IMR-90 (cell line): Measurements from ENCODE around the gene FAM110D. TPM values are rescaled to one million over a fixed set of nuclear protein-coding genes. Genes with fewer than 3 reads are reported as not detected.

Source experiments
- ATAC-seq: fragments of 200-7000 bp; cut with Tn5 transposase; 2 replicates; pipeline ENCODE4 v1.9.1; 2020; ENCODE audit warnings: low read depth, mild to moderate bottlenecking, moderate library complexity
- BruUV-seq: library from RNA; stranded (reverse); fragments of 400-500 nt; replicated peaks from 2 replicates; lab custom pipeline; 2021; lab: Mats Ljungman, UMichigan
- CTCF ChIA-PET: fragments of 300-600 bp; formaldehyde crosslinking; extraction: SDS; loops from one replicate; lab custom pipeline; 2021; ENCODE audit warnings: antibody characterized with exemption; lab: Yijun Ruan, JAX
- POLR2A ChIA-PET: fragments of 300-600 bp; sonication (Branson Sonifier 250); formaldehyde crosslinking; loops from one replicate; lab custom pipeline; 2022; ENCODE audit warnings: antibody characterized with exemption; ENCODE audit not compliant: unreplicated experiment; lab: Charles Lee
- DNase-seq: peaks from one replicate; pipeline ENCODE4 v3.0.0; 2013
- H2AFZ ChIP-seq: replicated peaks from 2 replicates; pipeline ENCODE3; 2013; ENCODE audit warnings: low read length, mild to moderate bottlenecking; ENCODE audit not compliant: poor library complexity
- H2AK5ac ChIP-seq: 2 replicates; pipeline ENCODE4 v1.6.1; 2013; ENCODE audit warnings: low read depth, low read length, inconsistent platforms
- H2AK9ac ChIP-seq: replicated peaks from 2 replicates; pipeline ENCODE3; 2013; ENCODE audit warnings: mild to moderate bottlenecking, low read depth, low read length, moderate library complexity; ENCODE audit not compliant: poor library complexity
- H2BK120ac ChIP-seq: 2 replicates; pipeline ENCODE4 v1.6.1; 2013; ENCODE audit warnings: low read depth, low read length, inconsistent platforms
- H2BK15ac ChIP-seq: 3 replicates; pipeline ENCODE4 v1.6.1; 2013; ENCODE audit warnings: low read depth, low read length, inconsistent platforms
- H2BK20ac ChIP-seq: 2 replicates; pipeline ENCODE4 v1.6.1; 2013; ENCODE audit warnings: low read depth, mild to moderate bottlenecking, inconsistent platforms, low read length, moderate library complexity
- H2BK5ac ChIP-seq: 2 replicates; pipeline ENCODE4 v1.6.1; 2013; ENCODE audit warnings: mild to moderate bottlenecking, low read depth, low read length, inconsistent platforms; ENCODE audit not compliant: poor library complexity, severe bottlenecking
- H3K14ac ChIP-seq: replicated peaks from 2 replicates; pipeline ENCODE4 v1.6.1; 2013; ENCODE audit warnings: low read depth, low read length, inconsistent platforms
- H3K18ac ChIP-seq: 2 replicates; pipeline ENCODE4 v1.6.1; 2013; ENCODE audit warnings: low read depth, low read length, control low read depth
- H3K23ac ChIP-seq: 2 replicates; pipeline ENCODE4 v1.6.1; 2013; ENCODE audit warnings: low read depth, low read length, inconsistent platforms
- H3K27ac ChIP-seq: 2 replicates; pipeline ENCODE4 v1.5.1; 2013; ENCODE audit warnings: mild to moderate bottlenecking, control low read depth, low read length; ENCODE audit not compliant: insufficient read depth
- H3K27me3 ChIP-seq: 2 replicates; pipeline ENCODE4 v1.6.1; 2013; ENCODE audit warnings: low read length; ENCODE audit not compliant: control insufficient read depth, insufficient read depth
- H3K36me3 ChIP-seq: 2 replicates; pipeline ENCODE4 v1.6.1; 2013; ENCODE audit warnings: low read length, mixed read lengths; ENCODE audit not compliant: control insufficient read depth, insufficient read depth
- H3K4ac ChIP-seq: 2 replicates; pipeline ENCODE4 v1.6.1; 2013; ENCODE audit warnings: low read depth, low read length, inconsistent platforms
- H3K4me1 ChIP-seq: 2 replicates; pipeline ENCODE4 v1.6.1; 2013; ENCODE audit warnings: low read length, mixed read lengths; ENCODE audit not compliant: control insufficient read depth, insufficient read depth
- H3K4me2 ChIP-seq: 2 replicates; pipeline ENCODE4 v1.6.1; 2013; ENCODE audit warnings: low read depth, mild to moderate bottlenecking, control low read depth, low read length, moderate library complexity
- H3K4me3 ChIP-seq: 2 replicates; pipeline ENCODE4 v1.5.1; 2013; ENCODE audit warnings: low read depth, mild to moderate bottlenecking, control low read depth, low read length, moderate library complexity; ENCODE audit not compliant: insufficient read depth
- H3K56ac ChIP-seq: 2 replicates; pipeline ENCODE4 v1.6.1; 2013; ENCODE audit warnings: low read length, inconsistent platforms; ENCODE audit not compliant: insufficient read depth; ENCODE audit errors: extremely low read depth
- H3K79me1 ChIP-seq, 2 experiments: 2 replicates each; pipeline ENCODE4 v1.6.1; 2013; ENCODE audit warnings: low read length in 2 of 2, inconsistent platforms in 1 of 2, low read depth in 1 of 2
- H3K9ac ChIP-seq: 2 replicates; pipeline ENCODE4 v1.6.1; 2013; ENCODE audit warnings: low read depth, low read length, control low read depth
- H3K9me1 ChIP-seq: 2 replicates; pipeline ENCODE4 v1.6.1; 2013; ENCODE audit warnings: low read length, inconsistent platforms; ENCODE audit not compliant: insufficient read depth
- H3K9me3 ChIP-seq: 2 replicates; pipeline ENCODE4 v1.6.1; 2013; ENCODE audit warnings: low read length; ENCODE audit not compliant: control insufficient read depth, insufficient read depth
- H4K20me1 ChIP-seq: 2 replicates; pipeline ENCODE4 v1.6.1; 2013; ENCODE audit warnings: low read length, inconsistent platforms; ENCODE audit not compliant: insufficient read depth
- H4K5ac ChIP-seq: 2 replicates; pipeline ENCODE4 v1.6.1; 2013; ENCODE audit warnings: mild to moderate bottlenecking, low read depth, low read length, control low read depth
- H4K8ac ChIP-seq, 2 experiments: 2 replicates each; pipeline ENCODE4 v1.6.1; 2013; ENCODE audit warnings: low read depth in 2 of 2, low read length in 2 of 2, control low read depth in 1 of 2, inconsistent platforms in 1 of 2
- H4K91ac ChIP-seq: 2 replicates; pipeline ENCODE4 v1.6.1; 2013; ENCODE audit warnings: low read depth, low read length, inconsistent platforms; ENCODE audit not compliant: insufficient read depth
- BHLHE40 ChIP-seq: fragments of 150-350 bp; IDR thresholded peaks from 2 replicates; pipeline ENCODE4 v1.6.1; 2016; ENCODE audit warnings: mild to moderate bottlenecking, low read depth, low read length
- CEBPB ChIP-seq: IDR thresholded peaks from 2 replicates; pipeline ENCODE4 v1.6.1; 2012; ENCODE audit warnings: low read depth, low read length, improper control_type of control experiment
- CHD1 ChIP-seq: IDR thresholded peaks from 2 replicates; pipeline ENCODE4 v1.6.1; 2012; ENCODE audit warnings: low read depth, low read length, improper control_type of control experiment
- MAFK ChIP-seq: IDR thresholded peaks from 2 replicates; pipeline ENCODE4 v1.6.1; 2012; ENCODE audit warnings: low read depth, low read length, improper control_type of control experiment
- NFE2L2 ChIP-seq: fragments of 150-350 bp; IDR thresholded peaks from 2 replicates; pipeline ENCODE4 v1.6.1; 2016; ENCODE audit warnings: low read depth, mild to moderate bottlenecking, low read length
- RAD21 ChIP-seq: IDR thresholded peaks from 2 replicates; pipeline ENCODE4 v1.6.1; 2012; ENCODE audit warnings: low read length, improper control_type of control experiment
- USF2 ChIP-seq: fragments of 150-350 bp; IDR thresholded peaks from 2 replicates; pipeline ENCODE4 v1.6.1; 2017; ENCODE audit warnings: mild to moderate bottlenecking, antibody characterized with exemption, low read length, low read depth
- WGBS, 2 experiments: methylation state at CpG; one replicate each; pipeline versions ENCODE4 v1.1.5 to v1.1.7; 2013; ENCODE audit warnings: missing lambda C conversion rate in 2 of 2; ENCODE audit not compliant: insufficient read length in 1 of 2; ENCODE audit errors: extremely low coverage in 2 of 2; 5-methylcytosine and 5-hydroxymethylcytosine counted together
- dilution Hi-C: fragments of 300-500 bp; cut with HindIII; formaldehyde crosslinking; loops from one replicate; pipeline ENCODE4 v1.14.3; 2018; ENCODE audit warnings: low sequenced_read_pairs; ENCODE audit not compliant: unreplicated experiment
- in situ Hi-C: fragments of 300-500 bp; cut with MboI; formaldehyde crosslinking; loops from 3 replicates; pipeline ENCODE4 v1.14.3; 2019; ENCODE audit warnings: low sequenced_read_pairs, inconsistent platforms, mixed read lengths
- intact Hi-C: fragments of 100-400 bp; cut with micrococcal nuclease; formaldehyde crosslinking; loops from 2 replicates; pipeline ENCODE4 v1.10.0; 2022
- polyA plus RNA-seq, 3 experiments: library from polyadenylated mRNA; depleted of rRNA; stranded (reverse); fragments of >200 nt; gene quantifications; 2 replicates each; pipeline ENCODE4 v1.2.3, GENCODE V29; 2012; ENCODE audit warnings: low replicate concordance in 1 of 3
- total RNA-seq: library from RNA; depleted of rRNA; stranded (reverse); fragments of >200 nt; gene quantifications from 2 replicates; pipeline ENCODE4 v1.2.3, GENCODE V29; 2012; rRNA removed

The FAM110D gene
- total and polyA plus RNA-seq, 2 of the 4 experiments (the other 2 are of a cell fraction) = not detected

GRCh38 chr1:26213335-26213905 is 54.5 kb downstream of the FAM110D start:
- no peak overlapping the region for H2BK120ac ChIP-seq
- H3K14ac ChIP-seq = no peak overlapping the region
- H2BK15ac ChIP-seq = no peak overlapping the region
- H3K36me3 ChIP-seq = no peaks in the 10 kb centered on the region
- no peak overlapping the region for H3K18ac ChIP-seq
- H2BK5ac ChIP-seq = no peak overlapping the region
- no peak overlapping the region for H4K8ac ChIP-seq
- no peak overlapping the region for H3K4me3 ChIP-seq
- 53% methylated on average over 3 of the region's 6 CpGs; no CpG with 5 or more reads in 1 of the 2 experiments for WGBS, 2 experiments
- no peak overlapping the region for H2BK20ac ChIP-seq
- ATAC-seq (no peak), DNase-seq (no peak)
- H3K9me1 ChIP-seq = no peaks in the 10 kb centered on the region
- no peak overlapping the region for H3K23ac ChIP-seq
- H3K9me3 ChIP-seq = no peaks in the 10 kb centered on the region
- H3K79me1 ChIP-seq = no peaks in the 10 kb centered on the region
- BruUV-seq = no TSS peak
- no peak overlapping the region for H3K4ac ChIP-seq
- no peaks in the 10 kb centered on the region for H3K4me1 ChIP-seq
- H2AFZ ChIP-seq = no peak overlapping the region
- in situ Hi-C loops = no loop called here
- ChIA-PET POLR2A (interaction anchor here (0.7 kb wide), 1 partner anchor 164 kb away, joined by 3 read pairs; no protein-coding TSS in a partner anchor), CTCF (interaction anchor here (0.5 to 1.0 kb wide), 2 partner anchors 10 to 39 kb away, joined by 4 to 7 read pairs; no protein-coding TSS in a partner anchor)
- intact Hi-C loops = no loop called here
- H3K27me3 ChIP-seq = peaks cover 36% of the 10 kb centered on the region
- H3K4me2 ChIP-seq = no peak overlapping the region
- no peak overlapping the region for H3K27ac ChIP-seq
- no peak overlapping the region for H2AK5ac ChIP-seq
- TF ChIP-seq CEBPB = no peak
- TF ChIP-seq RAD21 = no peak
- no peak for TF ChIP-seq MAFK
- TF ChIP-seq BHLHE40 = no peak
- TF ChIP-seq USF2 = no peak
- TF ChIP-seq NFE2L2 = no peak
- TF ChIP-seq CHD1 = no peak
- dilution Hi-C loops = no loop called here
- H3K9ac ChIP-seq = no peak overlapping the region
- no peak overlapping the region for H4K5ac ChIP-seq
- H3K56ac ChIP-seq = no peak overlapping the region
- no peak overlapping the region for H2AK9ac ChIP-seq
- no peaks in the 10 kb centered on the region for H4K20me1 ChIP-seq
- no peak overlapping the region for H4K91ac ChIP-seq

Other genes starting within 250 kb of the FAM110D start
- gene PAFAH2, start 161.0 kb upstream of the FAM110D start, total RNA-seq = 11.9 and 12.2 TPM in 2 replicates
- gene PAFAH2, start 161.0 kb upstream of the FAM110D start, polyA plus RNA-seq (2012; rRNA removed) = 7.2 and 8.3 TPM in 2 replicates
- gene EXTL1, start 137.3 kb upstream of the FAM110D start, total RNA-seq = 0.56 and 0.90 TPM in 2 replicates
- gene EXTL1, start 137.3 kb upstream of the FAM110D start, polyA plus RNA-seq (2012; rRNA removed) = 5.2 and 6.1 TPM in 2 replicates
- not detected in 2 replicates for gene SLC30A2, start 113.0 kb upstream of the FAM110D start, total RNA-seq
- gene SLC30A2, start 113.0 kb upstream of the FAM110D start, polyA plus RNA-seq (2012; rRNA removed) = not detected in 2 replicates
- not detected in 2 replicates for gene TRIM63, start 91.4 kb upstream of the FAM110D start, total RNA-seq
- not detected in 2 replicates for gene TRIM63, start 91.4 kb upstream of the FAM110D start, polyA plus RNA-seq (2012; rRNA removed)
- 3.0 and 5.8 TPM in 2 replicates for gene PDIK1L, start 47.3 kb upstream of the FAM110D start, total RNA-seq
- gene PDIK1L, start 47.3 kb upstream of the FAM110D start, polyA plus RNA-seq (2012; rRNA removed) = 1.2 and 1.4 TPM in 2 replicates
- gene C1orf232, start 9.9 kb downstream of the FAM110D start, total RNA-seq = not detected in 2 replicates
- not detected in 2 replicates for gene C1orf232, start 9.9 kb downstream of the FAM110D start, polyA plus RNA-seq (2012; rRNA removed)
- 22.2 and 22.8 TPM in 2 replicates for gene ZNF593, start 10.8 kb downstream of the FAM110D start, total RNA-seq
- gene ZNF593, start 10.8 kb downstream of the FAM110D start, polyA plus RNA-seq (2012; rRNA removed) = 57.7 and 78.6 TPM in 2 replicates
- gene ZNF593OS, start 12.8 kb downstream of the FAM110D start, total RNA-seq = not detected in 2 replicates
- not detected in 2 replicates for gene ZNF593OS, start 12.8 kb downstream of the FAM110D start, polyA plus RNA-seq (2012; rRNA removed)
- 0.28 TPM in 1 of 2 replicates, not detected in the other for gene CNKSR1, start 18.4 kb downstream of the FAM110D start, total RNA-seq
- gene CNKSR1, start 18.4 kb downstream of the FAM110D start, polyA plus RNA-seq (2012; rRNA removed) = 0.30 and 0.43 TPM in 2 replicates
- not detected in 2 replicates for gene CATSPER4, start 31.5 kb downstream of the FAM110D start, total RNA-seq
- gene CATSPER4, start 31.5 kb downstream of the FAM110D start, polyA plus RNA-seq (2012; rRNA removed) = not detected in 2 replicates
- gene CEP85, start 75.1 kb downstream of the FAM110D start, total RNA-seq = 11.1 and 11.5 TPM in 2 replicates
- 11.2 and 11.8 TPM in 2 replicates for gene CEP85, start 75.1 kb downstream of the FAM110D start, polyA plus RNA-seq (2012; rRNA removed)
- gene SH3BGRL3, start 121.0 kb downstream of the FAM110D start, total RNA-seq = 32.2 and 35.0 TPM in 2 replicates
- 483 and 565 TPM in 2 replicates for gene SH3BGRL3, start 121.0 kb downstream of the FAM110D start, polyA plus RNA-seq (2012; rRNA removed)
- 3.6 and 5.2 TPM in 2 replicates for gene UBXN11, start 147.6 kb downstream of the FAM110D start, total RNA-seq
- 17.0 and 18.4 TPM in 2 replicates for gene UBXN11, start 147.6 kb downstream of the FAM110D start, polyA plus RNA-seq (2012; rRNA removed)
- not detected in 2 replicates for gene CD52, start 158.9 kb downstream of the FAM110D start, total RNA-seq
- 1.3 and 1.6 TPM in 2 replicates for gene CD52, start 158.9 kb downstream of the FAM110D start, polyA plus RNA-seq (2012; rRNA removed)
- gene CRYBG2, start 195.1 kb downstream of the FAM110D start, total RNA-seq = not detected in 2 replicates
- not detected in 2 replicates for gene CRYBG2, start 195.1 kb downstream of the FAM110D start, polyA plus RNA-seq (2012; rRNA removed)
- gene ZNF683, start 213.7 kb downstream of the FAM110D start, total RNA-seq = not detected in 2 replicates
- not detected in 2 replicates for gene ZNF683, start 213.7 kb downstream of the FAM110D start, polyA plus RNA-seq (2012; rRNA removed)